Gastrocnemius medialis (tissue), 4 donors: ENCODE measurements around the gene EPHA1. TPM values are rescaled to one million over a fixed set of nuclear protein-coding genes. Genes with fewer than 3 reads are reported as not detected.
A peak's percentile ranks its signal among the peaks of the same experiment; 100 is the strongest.

Source experiments
- ATAC-seq, 2 donors: fragments of 150-250 bp; one replicate each; pipeline ENCODE4 v1.9.1; 2016
- DNase-seq, 2 donors: peaks; one replicate each; pipeline ENCODE4 v3.0.0-alpha.2; 2019
- H3K27ac ChIP-seq, 4 donors: fragments of 200-600 bp; sonication (generic); 1 replicate in 1 of 4; 2 replicates in 3 of 4; pipeline ENCODE4 v1.5.1; 2016 to 2018; ENCODE audit warnings: mild to moderate bottlenecking in 2 of 4, moderate library complexity in 1 of 4
- H3K27me3 ChIP-seq, 3 donors: fragments of 200-600 bp; sonication (generic) in 2 of 3; 1 replicate in 1 of 3; 2 replicates in 2 of 3; pipeline versions ENCODE4 v1.5.1 to v1.6.0; 2016 to 2019; ENCODE audit warnings: mild to moderate bottlenecking in 1 of 3, moderate library complexity in 1 of 3
- H3K36me3 ChIP-seq, 2 donors: fragments of 200-600 bp; sonication (generic) in 1 of 2; one replicate each; pipeline ENCODE4 v1.5.1; 2017 to 2018
- H3K4me1 ChIP-seq, 2 donors: fragments of 200-600 bp; sonication (generic) in 1 of 2; one replicate each; pipeline ENCODE4 v1.5.1; 2016 to 2017; ENCODE audit warnings: mild to moderate bottlenecking in 2 of 2
- H3K4me3 ChIP-seq, 4 donors: fragments of 200-600 bp; sonication (generic) in 3 of 4; 1 replicate in 1 of 4; 2 replicates in 3 of 4; pipeline ENCODE4 v1.5.1; 2016 to 2019; ENCODE audit warnings: mild to moderate bottlenecking in 2 of 4
- H3K9me3 ChIP-seq, 3 donors: fragments of 200-600 bp; sonication (generic) in 2 of 3; 1 replicate in 1 of 3; 2 replicates in 2 of 3; pipeline ENCODE4 v1.5.1; 2016 to 2019
- POLR2A ChIP-seq, 2 donors: fragments of 450-650 bp; IDR thresholded peaks; one replicate each; pipeline ENCODE4 v1.6.1; 2017; ENCODE audit warnings: antibody characterized with exemption in 2 of 2, mild to moderate bottlenecking in 2 of 2, moderate library complexity in 2 of 2
- in situ Hi-C, 4 donors: fragments of 200-750 bp; cut with MboI; loops; one replicate each; pipeline versions ENCODE4 v1.15.0 to v1.8.0; 2017; ENCODE audit warnings: low sequenced_read_pairs in 4 of 4
- intact Hi-C: fragments of 100-400 bp; cut with DNase I; formaldehyde crosslinking; loops from one replicate; pipeline ENCODE4 v1.15.1; 2023; ENCODE audit warnings: low total_unique reads
- total RNA-seq, 4 donors: library from RNA; depleted of rRNA; stranded (reverse); fragments of >200 nt; gene quantifications; one replicate each; pipeline versions ENCODE4 v1.1.0 to v1.2.3, GENCODE V29; 2016
- TF ChIP-seq, protein P1 (sequence below), 5 experiments: fragments of 450-650 bp in 3 of 5; fragments of 200-600 bp in 2 of 5; sonication (generic) in 2 of 5; IDR thresholded peaks in 4 of 5; conservative IDR thresholded peaks in 1 of 5; 1 replicate in 4 of 5; 2 replicates in 1 of 5; pipeline ENCODE4 v1.5.1; 2016 to 2019; ENCODE audit warnings: antibody characterized with exemption in 5 of 5, mild to moderate bottlenecking in 3 of 5, moderate library complexity in 3 of 5

EPHA1 gene
- total RNA-seq, 4 donors from 2014 or later: not detected

DNA sequence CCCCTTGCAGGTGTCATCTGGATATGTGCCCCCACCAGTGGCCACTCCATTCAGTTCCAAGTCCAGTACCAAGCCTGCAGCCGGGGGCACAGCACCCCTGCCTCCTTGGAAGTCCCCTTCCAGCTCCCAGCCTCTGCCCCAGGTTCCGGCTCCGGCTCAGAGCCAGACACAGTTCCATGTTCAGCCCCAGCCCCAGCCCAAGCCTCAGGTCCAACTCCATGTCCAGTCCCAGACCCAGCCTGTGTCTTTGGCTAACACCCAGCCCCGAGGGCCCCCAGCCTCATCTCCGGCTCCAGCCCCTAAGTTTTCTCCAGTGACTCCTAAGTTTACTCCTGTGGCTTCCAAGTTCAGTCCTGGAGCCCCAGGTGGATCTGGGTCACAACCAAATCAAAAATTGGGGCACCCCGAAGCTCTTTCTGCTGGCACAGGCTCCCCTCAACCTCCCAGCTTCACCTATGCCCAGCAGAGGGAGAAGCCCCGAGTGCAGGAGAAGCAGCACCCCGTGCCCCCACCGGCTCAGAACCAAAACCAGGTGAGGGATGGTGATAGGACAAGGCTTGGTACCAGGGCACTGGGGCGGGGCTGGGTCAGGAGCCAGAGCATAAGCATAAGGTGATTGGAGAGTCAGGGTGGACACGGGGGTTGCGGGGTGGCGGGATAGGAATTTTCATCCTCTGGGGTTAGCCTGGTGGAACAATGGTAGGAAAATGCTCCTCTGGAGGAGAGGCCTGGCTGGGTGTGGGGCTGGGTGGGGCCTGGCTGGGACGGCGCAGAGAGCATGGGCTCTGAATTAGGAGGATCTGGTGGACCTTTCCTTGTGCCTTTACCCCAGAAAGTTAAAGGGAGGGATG is 25.6 kb downstream of the EPHA1 start:
- peaks cover 51 to 57% of the 10 kb centered on the region in 2 donors for H3K4me1 ChIP-seq
- intact Hi-C loops: loop anchor here (5.0 to 10.0 kb wide), 2 partner anchors 51 to 522 kb away; partner anchors contain the start of gene TCAF1
- TF ChIP-seq, protein P1, sequence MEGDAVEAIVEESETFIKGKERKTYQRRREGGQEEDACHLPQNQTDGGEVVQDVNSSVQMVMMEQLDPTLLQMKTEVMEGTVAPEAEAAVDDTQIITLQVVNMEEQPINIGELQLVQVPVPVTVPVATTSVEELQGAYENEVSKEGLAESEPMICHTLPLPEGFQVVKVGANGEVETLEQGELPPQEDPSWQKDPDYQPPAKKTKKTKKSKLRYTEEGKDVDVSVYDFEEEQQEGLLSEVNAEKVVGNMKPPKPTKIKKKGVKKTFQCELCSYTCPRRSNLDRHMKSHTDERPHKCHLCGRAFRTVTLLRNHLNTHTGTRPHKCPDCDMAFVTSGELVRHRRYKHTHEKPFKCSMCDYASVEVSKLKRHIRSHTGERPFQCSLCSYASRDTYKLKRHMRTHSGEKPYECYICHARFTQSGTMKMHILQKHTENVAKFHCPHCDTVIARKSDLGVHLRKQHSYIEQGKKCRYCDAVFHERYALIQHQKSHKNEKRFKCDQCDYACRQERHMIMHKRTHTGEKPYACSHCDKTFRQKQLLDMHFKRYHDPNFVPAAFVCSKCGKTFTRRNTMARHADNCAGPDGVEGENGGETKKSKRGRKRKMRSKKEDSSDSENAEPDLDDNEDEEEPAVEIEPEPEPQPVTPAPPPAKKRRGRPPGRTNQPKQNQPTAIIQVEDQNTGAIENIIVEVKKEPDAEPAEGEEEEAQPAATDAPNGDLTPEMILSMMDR (IDR thresholded peaks at IDR 0.05 in 4 of 5, conservative IDR thresholded peaks at IDR 0.05 in 1 of 5): no peak
- no peak for TF ChIP-seq POLR2A (IDR thresholded peaks at IDR 0.05)
- peak overlapping the region; percentile 78 to 99 (median 86) for H3K4me3 ChIP-seq
- peak overlapping the region; percentile 92 to 100 (median 98) for H3K27ac ChIP-seq
- H3K9me3 ChIP-seq: no peaks in the 10 kb centered on the region
- H3K36me3 ChIP-seq: peaks cover 0 to 9% of the 10 kb centered on the region in 2 donors
- DNase-seq (no peak), ATAC-seq (no peak)
- H3K27me3 ChIP-seq: no peaks in the 10 kb centered on the region
- in situ Hi-C loops: no loop called here

DNA sequence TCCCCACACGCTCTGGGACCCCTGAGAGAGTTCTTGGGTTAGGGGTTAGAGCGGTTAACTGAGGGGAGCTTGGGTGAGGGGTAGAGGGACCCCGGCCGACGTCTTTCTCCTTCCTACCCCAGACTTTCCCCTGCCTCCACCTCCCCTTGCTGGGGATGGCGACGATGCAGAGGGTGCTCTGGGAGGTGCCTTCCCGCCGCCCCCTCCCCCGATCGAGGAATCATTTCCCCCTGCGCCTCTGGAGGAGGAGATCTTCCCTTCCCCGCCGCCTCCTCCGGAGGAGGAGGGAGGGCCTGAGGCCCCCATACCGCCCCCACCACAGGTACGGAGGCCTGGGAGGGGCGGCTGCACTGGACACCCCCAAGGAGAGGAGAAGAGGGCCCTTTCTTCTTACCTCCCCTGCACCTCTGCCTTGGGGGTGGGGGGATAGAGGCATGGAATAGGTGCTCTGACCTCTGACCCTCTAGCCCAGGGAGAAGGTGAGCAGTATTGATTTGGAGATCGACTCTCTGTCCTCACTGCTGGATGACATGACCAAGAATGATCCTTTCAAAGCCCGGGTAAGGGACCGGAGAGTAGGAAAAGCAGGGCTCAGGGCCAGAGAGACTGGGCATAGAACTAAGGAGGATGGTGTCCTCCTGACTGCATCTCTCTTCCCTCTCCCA is 26.4 kb downstream of the EPHA1 start:
- in situ Hi-C loops: no loop called here
- Histone ChIP-seq H3K36me3 (peaks cover 0 to under 1% of the 10 kb centered on the region in 2 donors), H3K4me1 (peaks cover 51 to 57% of the 10 kb centered on the region in 2 donors), H3K27me3 (no peaks in the 10 kb centered on the region), H3K27ac (peak overlapping the region; percentile 92 to 100 (median 98)), H3K4me3 (peak overlapping the region; percentile 78 to 99 (median 86)), H3K9me3 (no peaks in the 10 kb centered on the region)
- no peak for ATAC-seq
- TF ChIP-seq, protein P1 (IDR thresholded peaks at IDR 0.05 in 4 of 5, conservative IDR thresholded peaks at IDR 0.05 in 1 of 5): no peak
- no peak for TF ChIP-seq POLR2A (IDR thresholded peaks at IDR 0.05)
- intact Hi-C loops: loop anchor here (5.0 to 10.0 kb wide), 2 partner anchors 50 to 523 kb away; partner anchors contain the start of gene TCAF1
- DNase-seq: no peak

DNA sequence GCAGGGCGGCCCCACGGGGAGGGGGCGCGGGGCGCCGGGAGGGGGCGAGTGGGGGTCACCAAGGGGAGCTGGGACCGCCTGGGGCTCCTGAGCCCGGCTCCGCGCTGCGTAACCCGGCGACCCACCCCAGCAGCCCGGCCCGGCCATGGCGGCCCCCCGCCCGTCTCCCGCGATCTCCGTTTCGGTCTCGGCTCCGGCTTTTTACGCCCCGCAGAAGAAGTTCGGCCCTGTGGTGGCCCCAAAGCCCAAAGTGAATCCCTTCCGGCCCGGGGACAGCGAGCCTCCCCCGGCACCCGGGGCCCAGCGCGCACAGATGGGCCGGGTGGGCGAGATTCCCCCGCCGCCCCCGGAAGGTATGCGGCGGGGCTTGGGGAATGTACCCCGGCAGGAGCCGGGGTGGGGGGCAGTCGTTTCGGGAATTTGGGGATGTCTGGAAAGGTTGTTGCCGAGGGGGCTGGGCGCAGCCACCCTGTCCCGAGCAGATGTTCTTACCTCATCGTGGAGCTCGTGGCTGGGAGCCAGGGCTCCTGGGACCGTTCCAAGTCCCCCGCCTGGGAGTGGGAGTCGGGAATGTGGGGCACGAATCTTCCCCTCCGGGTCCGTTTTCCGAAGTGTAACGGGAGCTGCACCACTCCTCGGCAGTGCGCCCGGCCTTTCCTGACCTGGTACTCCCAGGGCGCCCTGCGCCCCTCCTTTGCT is 27.1 kb downstream of the EPHA1 start:
- Histone ChIP-seq H3K36me3 (no peaks in the 10 kb centered on the region), H3K27ac (peak overlapping the region; percentile 92 to 100 (median 98)), H3K4me1 (peaks cover 51 to 57% of the 10 kb centered on the region in 2 donors), H3K27me3 (no peaks in the 10 kb centered on the region), H3K9me3 (no peaks in the 10 kb centered on the region), H3K4me3 (peak overlapping the region; percentile 78 to 99 (median 86))
- DNase-seq (peak; percentile 37 to 74), ATAC-seq (peak; percentile 12 to 22)
- TF ChIP-seq POLR2A (IDR thresholded peaks at IDR 0.05): no peak
- TF ChIP-seq, protein P1 (IDR thresholded peaks at IDR 0.05 in 4 of 5, conservative IDR thresholded peaks at IDR 0.05 in 1 of 5): no peak
- intact Hi-C loops (loop anchor here (2.0 to 10.0 kb wide), 6 partner anchors 33 to 523 kb away; partner anchors contain the start of genes CASP2, GSTK1 and TCAF1), in situ Hi-C loops (no loop called here)

DNA sequence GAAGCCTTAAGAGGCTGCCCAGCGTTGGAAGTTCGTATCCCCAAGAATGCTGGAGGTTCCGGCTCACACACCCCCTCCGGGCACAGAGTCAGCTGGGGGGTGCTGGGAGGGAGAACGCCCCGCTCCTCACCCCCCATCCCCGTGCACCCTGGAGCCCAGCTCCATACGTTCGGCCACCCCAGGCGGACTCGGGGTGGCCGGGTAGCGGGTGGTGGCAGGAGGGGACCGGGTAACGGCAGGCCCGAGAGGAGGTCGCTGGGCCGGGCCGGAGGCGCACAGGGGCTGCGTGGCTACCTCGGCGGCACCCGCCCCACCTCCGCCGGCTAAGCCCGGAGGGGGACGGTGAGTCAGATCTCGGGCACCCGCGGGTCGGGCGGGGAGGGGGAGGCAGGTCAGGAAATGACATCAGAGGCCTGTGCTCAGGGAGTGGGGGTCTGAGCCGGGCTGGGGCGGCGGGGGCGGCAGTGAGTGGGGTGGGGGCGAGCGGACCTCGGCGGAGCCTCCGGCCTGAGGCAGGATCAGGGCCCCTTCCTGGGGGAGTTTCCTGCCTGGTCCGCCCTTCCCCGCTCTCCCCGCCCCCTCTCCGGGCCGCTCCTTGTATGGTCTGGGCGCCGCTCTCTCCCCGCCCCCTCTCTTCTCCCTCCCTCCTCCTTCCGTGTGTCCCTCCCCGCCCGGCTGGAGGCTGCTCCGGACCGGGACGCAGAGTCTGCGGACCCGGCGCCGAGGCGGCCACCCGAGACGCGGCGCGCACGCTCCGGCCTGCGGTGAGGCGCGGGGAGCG is 27.8 kb downstream of the EPHA1 start, which contains the start of gene ZYX:
Gene ZYX (plus strand): TSS at position 700 of the 781 bp plus-strand sequence. CDS start 227 bp downstream, outside the sequence.
- H3K4me1 ChIP-seq: peaks cover 48 to 52% of the 10 kb centered on the region in 2 donors
- in situ Hi-C loops: no loop called here
- no peaks in the 10 kb centered on the region for H3K9me3 ChIP-seq
- intact Hi-C loops: loop anchor here (2.0 to 10.0 kb wide), 6 partner anchors 34 to 524 kb away; partner anchors contain the start of genes CASP2, GSTK1 and TCAF1
- H3K4me3 ChIP-seq: peak within 1 kb of the TSS; percentile 78 to 99 (median 86)
- H3K27me3 ChIP-seq: no peaks in the 10 kb centered on the region
- no peaks in the 10 kb centered on the region for H3K36me3 ChIP-seq
- TF ChIP-seq POLR2A (IDR thresholded peaks at IDR 0.05): peak; percentile 80 to 86
- TF ChIP-seq, protein P1 (IDR thresholded peaks at IDR 0.05 in 4 of 5, conservative IDR thresholded peaks at IDR 0.05 in 1 of 5): no peak
- ATAC-seq (peak; percentile 80 to 83), DNase-seq (peak; percentile 94 to 95)
- H3K27ac ChIP-seq: peak within 1 kb of the TSS; percentile 92 to 100 (median 98)
